Caco-2 (cell line): ENCODE measurements around the gene RGS19. TPM values are rescaled to one million over a fixed set of nuclear protein-coding genes. Genes with fewer than 3 reads are reported as not detected.

Experiments used
- BruUV-seq: library from RNA; stranded (reverse); fragments of 400-500 nt; replicated peaks from 2 replicates; lab custom pipeline; 2021; lab: Mats Ljungman, UMichigan
- CTCF ChIA-PET: fragments of 300-600 bp; sonication (Branson Sonifier 250); formaldehyde crosslinking; loops from one replicate; lab custom pipeline; 2022; ENCODE audit warnings: antibody characterized with exemption; lab: Charles Lee
- POLR2A ChIA-PET: fragments of 300-600 bp; sonication (Branson Sonifier 250); formaldehyde crosslinking; loops from one replicate; lab custom pipeline; 2022; ENCODE audit warnings: antibody characterized with exemption; lab: Charles Lee
- DNase-seq, 2 experiments: peaks; one replicate each; pipeline versions ENCODE4 v3.0.0 to v3.0.0-alpha.2; 2020 to 2022
- H3K27me3 ChIP-seq: replicated peaks from 2 replicates; pipeline ENCODE4 v1.6.0; 2011; ENCODE audit warnings: low read length; ENCODE audit not compliant: control insufficient read depth, insufficient read depth
- H3K36me3 ChIP-seq: 2 replicates; pipeline ENCODE4 v1.5.1; 2011; ENCODE audit warnings: low read length; ENCODE audit not compliant: control insufficient read depth, insufficient read depth
- H3K4me1 ChIP-seq: fragments of 250-450 bp; sonication (Bioruptor Pico); 2 replicates; pipeline ENCODE4 v1.5.1; 2020; ENCODE audit warnings: mild to moderate bottlenecking
- H3K4me3 ChIP-seq: 2 replicates; pipeline ENCODE4 v1.5.1; 2011; ENCODE audit warnings: low read depth, mild to moderate bottlenecking, control low read depth, low read length
- H3K9me3 ChIP-seq: fragments of 250-450 bp; sonication (Bioruptor Pico); 2 replicates; pipeline ENCODE4 v1.5.1; 2020; ENCODE audit warnings: mild to moderate bottlenecking, moderate library complexity
- H3K27ac Mint-ChIP-seq: one replicate; pipeline ENCODE4 v1.8.0; 2022; ENCODE audit warnings: mixed read lengths; ENCODE audit not compliant: unreplicated experiment
- H3K27me3 Mint-ChIP-seq: one replicate; pipeline ENCODE4 v1.8.0; 2022; ENCODE audit warnings: mixed read lengths; ENCODE audit not compliant: insufficient read depth, unreplicated experiment
- H3K36me3 Mint-ChIP-seq: one replicate; pipeline ENCODE4 v1.8.0; 2022; ENCODE audit warnings: mild to moderate bottlenecking, mixed read lengths; ENCODE audit not compliant: insufficient read depth, unreplicated experiment
- H3K4me1 Mint-ChIP-seq: one replicate; pipeline ENCODE4 v1.8.0; 2022; ENCODE audit warnings: low read depth, mixed read lengths; ENCODE audit not compliant: unreplicated experiment
- H3K4me3 Mint-ChIP-seq: one replicate; pipeline ENCODE4 v1.8.0; 2022; ENCODE audit warnings: mild to moderate bottlenecking, moderate library complexity, mixed read lengths; ENCODE audit not compliant: unreplicated experiment
- H3K9me3 Mint-ChIP-seq: one replicate; pipeline ENCODE4 v1.8.0; 2022; ENCODE audit warnings: mixed read lengths; ENCODE audit not compliant: unreplicated experiment
- intact Hi-C: fragments of 100-400 bp; cut with micrococcal nuclease; formaldehyde crosslinking; loops from one replicate; pipeline ENCODE4 v1.10.0; 2022; ENCODE audit not compliant: unreplicated experiment
- total RNA-seq: library from RNA; stranded (reverse); gene quantifications from 2 replicates; pipeline ENCODE4 v1.2.3, GENCODE V29; 2022
- TF ChIP-seq, protein P1 (sequence below), 2 experiments: fragments of 200-600 bp in 1 of 2; IDR thresholded peaks; 1 replicate in 1 of 2; 2 replicates in 1 of 2; pipeline versions ENCODE4 v1.5.1 to v1.8.0; 2011 to 2022; ENCODE audit warnings: antibody characterized with exemption in 1 of 2, control low read depth in 1 of 2, inconsistent platforms in 1 of 2, low read depth in 1 of 2, low read length in 1 of 2, mild to moderate bottlenecking in 1 of 2, moderate library complexity in 1 of 2; ENCODE audit not compliant: insufficient read depth in 1 of 2, severe bottlenecking in 1 of 2, unreplicated experiment in 1 of 2

Gene RGS19
- total RNA-seq, 1 experiment from 2014 or later, result 29.3 TPM

DNA sequence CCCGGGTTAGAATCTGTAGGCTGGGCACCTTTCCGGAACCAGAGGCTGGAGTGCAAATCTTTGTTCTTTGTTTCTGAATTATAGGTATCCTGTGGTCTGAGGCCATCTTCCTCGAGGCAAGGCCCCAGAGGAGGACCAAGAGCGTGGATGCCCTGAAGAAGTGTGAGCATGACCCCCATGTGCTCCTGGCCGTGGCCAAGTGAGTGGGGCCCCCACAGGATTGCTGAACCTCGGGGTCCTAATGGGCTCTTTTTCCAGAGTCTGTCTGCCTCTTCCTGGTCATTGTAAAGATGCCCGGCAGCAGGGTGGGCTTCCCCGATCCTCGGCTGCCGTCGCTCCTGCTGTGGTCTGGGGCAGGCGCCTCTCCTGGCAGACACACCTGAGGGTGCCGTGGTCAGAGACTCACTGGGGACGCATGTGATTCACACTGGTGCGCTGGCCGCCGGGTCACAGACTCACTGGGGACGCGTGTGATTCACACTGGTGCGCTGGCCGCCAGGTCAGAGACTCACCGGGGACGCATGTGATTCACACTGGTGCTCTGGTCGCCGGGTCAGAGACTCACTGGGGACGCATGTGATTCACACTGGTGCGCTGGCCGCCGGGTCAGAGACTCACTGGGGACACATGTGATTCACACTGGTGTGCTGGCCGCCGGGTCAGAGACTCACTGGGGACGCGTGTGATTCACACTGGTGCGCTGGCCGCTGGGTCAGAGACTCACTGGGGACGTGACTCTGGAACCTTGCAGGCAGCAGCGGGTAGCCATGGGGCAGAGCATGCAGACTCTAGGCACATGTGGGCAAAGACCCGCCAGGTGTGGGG lies 49.8 kb downstream of the RGS19 start:
- peak in 1 of 2 experiments; percentile 41 for DNase-seq
- H3K36me3 ChIP-seq, result peaks cover 42% of the 10 kb centered on the region
- no peaks in the 10 kb centered on the region for H3K9me3 Mint-ChIP-seq
- H3K27me3 Mint-ChIP-seq, result no peaks in the 10 kb centered on the region
- intact Hi-C loops, result no loop called here
- H3K27me3 ChIP-seq, result no peaks in the 10 kb centered on the region
- no peak overlapping the region for H3K4me3 ChIP-seq
- H3K4me1 ChIP-seq, result peaks cover 24% of the 10 kb centered on the region
- peaks cover 21% of the 10 kb centered on the region for H3K4me1 Mint-ChIP-seq
- ChIA-PET POLR2A (no interaction called here), CTCF (interaction anchor here (1.1 to 3.2 kb wide), 3 partner anchors 9 to 49 kb away, joined by 4 to 18 read pairs (median 17); partner anchors contain the start of gene PRPF6)
- no peaks in the 10 kb centered on the region for H3K9me3 ChIP-seq
- TF ChIP-seq, protein P1, sequence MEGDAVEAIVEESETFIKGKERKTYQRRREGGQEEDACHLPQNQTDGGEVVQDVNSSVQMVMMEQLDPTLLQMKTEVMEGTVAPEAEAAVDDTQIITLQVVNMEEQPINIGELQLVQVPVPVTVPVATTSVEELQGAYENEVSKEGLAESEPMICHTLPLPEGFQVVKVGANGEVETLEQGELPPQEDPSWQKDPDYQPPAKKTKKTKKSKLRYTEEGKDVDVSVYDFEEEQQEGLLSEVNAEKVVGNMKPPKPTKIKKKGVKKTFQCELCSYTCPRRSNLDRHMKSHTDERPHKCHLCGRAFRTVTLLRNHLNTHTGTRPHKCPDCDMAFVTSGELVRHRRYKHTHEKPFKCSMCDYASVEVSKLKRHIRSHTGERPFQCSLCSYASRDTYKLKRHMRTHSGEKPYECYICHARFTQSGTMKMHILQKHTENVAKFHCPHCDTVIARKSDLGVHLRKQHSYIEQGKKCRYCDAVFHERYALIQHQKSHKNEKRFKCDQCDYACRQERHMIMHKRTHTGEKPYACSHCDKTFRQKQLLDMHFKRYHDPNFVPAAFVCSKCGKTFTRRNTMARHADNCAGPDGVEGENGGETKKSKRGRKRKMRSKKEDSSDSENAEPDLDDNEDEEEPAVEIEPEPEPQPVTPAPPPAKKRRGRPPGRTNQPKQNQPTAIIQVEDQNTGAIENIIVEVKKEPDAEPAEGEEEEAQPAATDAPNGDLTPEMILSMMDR (IDR thresholded peaks at IDR 0.05; ENCODE audit: insufficient read depth in 1 of 2, low read depth in 1 of 2, low read length in 1 of 2, severe bottlenecking in 1 of 2, unreplicated experiment in 1 of 2), result no peak
- H3K4me3 Mint-ChIP-seq, result no peak overlapping the region
- BruUV-seq, result no TSS peak
- no peak overlapping the region for H3K27ac Mint-ChIP-seq
- H3K36me3 Mint-ChIP-seq, result peaks cover 100% of the 10 kb centered on the region

DNA sequence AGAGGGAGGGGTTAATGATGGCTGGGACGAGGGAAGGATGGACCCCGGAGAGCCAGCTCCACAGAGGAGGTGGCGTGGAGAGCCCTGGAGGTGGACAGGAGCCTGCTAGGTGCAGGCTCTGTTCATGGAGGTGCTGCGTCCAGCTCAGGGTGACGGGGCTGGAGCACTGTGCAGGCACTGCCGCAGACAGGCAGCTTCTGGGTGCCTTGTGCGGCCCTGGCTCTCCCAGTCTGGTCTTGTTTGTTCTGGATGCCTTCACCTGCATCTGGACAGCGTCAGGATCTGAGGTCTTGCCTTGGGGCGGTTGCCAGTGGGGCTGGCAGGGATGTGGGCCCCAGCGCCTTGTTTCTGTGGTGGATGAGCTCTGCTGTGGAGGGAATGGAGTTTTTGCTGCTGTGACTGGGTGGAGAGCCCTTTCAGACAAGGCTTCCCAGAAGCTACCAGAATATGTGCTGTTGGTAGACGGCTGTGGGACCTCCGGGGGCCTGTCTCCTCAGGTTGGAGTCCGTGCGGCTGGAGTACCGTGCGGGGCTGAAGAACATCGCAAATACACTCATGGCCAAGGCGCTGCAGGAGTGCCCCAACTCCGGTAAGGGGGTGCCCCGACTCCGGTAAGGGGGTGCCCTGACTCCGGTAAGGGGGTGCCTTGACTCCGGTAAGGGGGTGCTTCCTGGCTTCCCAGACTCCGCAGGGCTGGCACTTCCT lies 51.2 kb downstream of the RGS19 start:
- H3K4me3 ChIP-seq, result no peak overlapping the region
- Mint-ChIP-seq H3K4me3 (no peak overlapping the region), H3K36me3 (peaks cover 100% of the 10 kb centered on the region), H3K4me1 (peaks cover 35% of the 10 kb centered on the region), H3K27me3 (no peaks in the 10 kb centered on the region), H3K27ac (peak overlapping the region; percentile 9), H3K9me3 (no peaks in the 10 kb centered on the region)
- H3K36me3 ChIP-seq, result peaks cover 46% of the 10 kb centered on the region
- CTCF ChIA-PET, result interaction anchor here (0.6 to 3.2 kb wide), 2 partner anchors 11 to 647 kb away, joined by 4 to 17 read pairs; no protein-coding TSS in a partner anchor
- TF ChIP-seq, protein P1 (IDR thresholded peaks at IDR 0.05; ENCODE audit: insufficient read depth in 1 of 2, low read depth in 1 of 2, low read length in 1 of 2, severe bottlenecking in 1 of 2, unreplicated experiment in 1 of 2), result no peak
- intact Hi-C loops, result no loop called here
- H3K27me3 ChIP-seq, result no peaks in the 10 kb centered on the region
- POLR2A ChIA-PET, result no interaction called here
- DNase-seq, result peak in 1 of 2 experiments; percentile 47
- H3K4me1 ChIP-seq, result peaks cover 36% of the 10 kb centered on the region
- H3K9me3 ChIP-seq, result no peaks in the 10 kb centered on the region
- BruUV-seq, result no TSS peak

- peaks cover 44% of the 10 kb centered on the region for H3K4me1 ChIP-seq
- H3K4me3 ChIP-seq, result no peak overlapping the region
- Mint-ChIP-seq H3K36me3 (peaks cover 100% of the 10 kb centered on the region), H3K27me3 (no peaks in the 10 kb centered on the region), H3K27ac (no peak overlapping the region), H3K4me3 (no peak overlapping the region), H3K9me3 (no peaks in the 10 kb centered on the region), H3K4me1 (peaks cover 46% of the 10 kb centered on the region)
- no peaks in the 10 kb centered on the region for H3K9me3 ChIP-seq
- no TSS peak for BruUV-seq
- ChIA-PET POLR2A (no interaction called here), CTCF (interaction anchor here (3.0 to 3.2 kb wide), 2 partner anchors 13 kb away, joined by 17 to 45 read pairs; no protein-coding TSS in a partner anchor)
- peaks cover 53% of the 10 kb centered on the region for H3K36me3 ChIP-seq
- peak in 1 of 2 experiments; percentile 44 for DNase-seq
- intact Hi-C loops, result no loop called here
- TF ChIP-seq, protein P1 (IDR thresholded peaks at IDR 0.05; ENCODE audit: insufficient read depth in 1 of 2, low read depth in 1 of 2, low read length in 1 of 2, severe bottlenecking in 1 of 2, unreplicated experiment in 1 of 2), result no peak
- no peaks in the 10 kb centered on the region for H3K27me3 ChIP-seq
Observed at GRCh38 chr20:64025826-64026412, 53.4 kb downstream of the RGS19 start.
